GM12872 (cell line): ENCODE data around the gene GRK3.

Source experiments
- TF ChIP-seq, protein P1 (sequence below): IDR thresholded peaks from 3 replicates; pipeline ENCODE4 v1.5.1; 2011; ENCODE audit warnings: low read depth, mild to moderate bottlenecking, low read length, moderate library complexity; ENCODE audit not compliant: insufficient read depth

The GRK3 gene

DNA sequence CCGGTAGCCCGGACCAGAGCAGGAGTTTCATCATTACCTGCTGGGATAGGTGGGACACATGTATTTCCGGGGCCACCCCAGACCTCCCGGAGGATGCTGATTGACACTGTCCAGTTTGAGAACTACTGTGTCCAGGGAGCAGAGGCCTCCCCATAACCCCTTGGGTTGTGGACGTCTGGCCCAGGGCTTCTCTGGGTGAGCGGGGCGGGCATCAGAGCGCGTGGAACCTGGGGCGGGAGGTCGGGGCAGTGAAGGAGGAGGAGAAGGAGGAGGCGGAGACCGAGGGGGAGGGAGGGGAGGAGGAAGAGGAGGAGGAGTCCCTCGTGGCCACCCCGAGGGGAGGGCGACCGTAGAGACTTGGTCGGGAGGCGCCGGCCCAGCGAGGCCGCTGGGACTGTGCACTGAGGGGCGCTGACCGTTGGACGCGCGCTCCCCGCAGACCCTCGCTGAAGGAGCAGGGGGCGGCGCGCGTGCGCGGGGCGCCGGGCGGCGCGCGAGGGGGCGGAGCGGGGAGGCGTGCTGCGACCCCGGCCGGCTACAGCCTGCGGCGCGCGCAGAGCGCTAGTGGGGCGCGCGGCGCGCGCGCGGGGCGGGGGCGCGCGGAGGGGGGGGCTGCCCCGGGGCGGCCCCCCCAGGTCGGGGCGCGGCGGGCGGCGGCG lies at the start of gene GRK3:
TSS of gene GRK3 (plus strand) at position 356 of the 659 bp plus-strand sequence. CDS start 366 bp downstream, outside the sequence.
- TF ChIP-seq, protein P1, sequence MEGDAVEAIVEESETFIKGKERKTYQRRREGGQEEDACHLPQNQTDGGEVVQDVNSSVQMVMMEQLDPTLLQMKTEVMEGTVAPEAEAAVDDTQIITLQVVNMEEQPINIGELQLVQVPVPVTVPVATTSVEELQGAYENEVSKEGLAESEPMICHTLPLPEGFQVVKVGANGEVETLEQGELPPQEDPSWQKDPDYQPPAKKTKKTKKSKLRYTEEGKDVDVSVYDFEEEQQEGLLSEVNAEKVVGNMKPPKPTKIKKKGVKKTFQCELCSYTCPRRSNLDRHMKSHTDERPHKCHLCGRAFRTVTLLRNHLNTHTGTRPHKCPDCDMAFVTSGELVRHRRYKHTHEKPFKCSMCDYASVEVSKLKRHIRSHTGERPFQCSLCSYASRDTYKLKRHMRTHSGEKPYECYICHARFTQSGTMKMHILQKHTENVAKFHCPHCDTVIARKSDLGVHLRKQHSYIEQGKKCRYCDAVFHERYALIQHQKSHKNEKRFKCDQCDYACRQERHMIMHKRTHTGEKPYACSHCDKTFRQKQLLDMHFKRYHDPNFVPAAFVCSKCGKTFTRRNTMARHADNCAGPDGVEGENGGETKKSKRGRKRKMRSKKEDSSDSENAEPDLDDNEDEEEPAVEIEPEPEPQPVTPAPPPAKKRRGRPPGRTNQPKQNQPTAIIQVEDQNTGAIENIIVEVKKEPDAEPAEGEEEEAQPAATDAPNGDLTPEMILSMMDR = no peak

DNA sequence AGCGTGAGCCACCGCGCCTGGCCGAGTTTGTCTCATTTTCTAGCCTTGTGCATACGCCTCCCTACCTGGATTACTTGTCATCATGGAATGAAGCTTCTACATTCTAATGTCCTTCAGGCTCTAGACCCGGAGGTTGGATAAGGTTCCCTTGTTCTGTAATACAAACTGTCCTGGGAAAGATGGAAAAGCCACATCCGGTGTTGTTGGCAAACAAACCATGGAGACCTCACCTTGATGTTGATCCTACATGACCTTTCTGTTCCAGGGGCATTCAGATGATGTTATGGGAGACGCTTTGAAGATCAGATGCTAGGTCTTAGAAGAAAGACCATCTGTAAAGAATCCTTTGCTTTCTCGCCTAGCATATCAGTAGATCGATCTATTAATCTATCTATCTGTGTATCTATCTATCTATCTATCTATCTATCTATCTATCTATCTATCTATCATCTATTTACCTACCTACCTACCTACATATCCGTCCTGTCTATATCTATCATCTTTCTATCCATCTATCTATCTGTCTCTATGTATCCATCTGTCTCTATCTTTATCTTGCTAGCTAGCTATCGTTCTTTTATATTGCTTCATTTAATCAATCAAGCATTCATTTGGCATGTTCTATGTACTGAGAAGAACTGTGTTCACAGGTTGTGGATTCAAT lies 46.3 kb upstream of the GRK3 start:
- TF ChIP-seq, protein P1 = no peak

DNA sequence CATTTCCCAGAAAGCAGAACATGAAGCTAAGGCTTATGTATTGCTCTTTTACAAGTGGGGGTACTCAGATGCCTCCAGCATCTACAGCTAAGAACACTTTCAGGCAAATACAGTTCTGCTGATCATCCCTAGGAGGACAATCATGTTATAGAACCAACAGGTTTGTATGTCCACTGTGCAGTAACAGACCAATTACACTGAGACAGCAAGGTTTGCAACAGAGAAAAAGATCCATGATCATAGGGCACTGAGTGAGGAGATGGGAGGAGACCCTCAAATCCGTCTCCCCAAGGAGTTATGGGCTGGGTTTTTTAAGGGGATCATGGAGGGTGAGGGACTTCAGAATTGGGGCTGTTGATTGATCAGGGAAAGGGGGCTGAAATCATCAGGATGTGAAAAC lies 39.1 kb upstream of the GRK3 start:
- TF ChIP-seq, protein P1 = no peak

DNA sequence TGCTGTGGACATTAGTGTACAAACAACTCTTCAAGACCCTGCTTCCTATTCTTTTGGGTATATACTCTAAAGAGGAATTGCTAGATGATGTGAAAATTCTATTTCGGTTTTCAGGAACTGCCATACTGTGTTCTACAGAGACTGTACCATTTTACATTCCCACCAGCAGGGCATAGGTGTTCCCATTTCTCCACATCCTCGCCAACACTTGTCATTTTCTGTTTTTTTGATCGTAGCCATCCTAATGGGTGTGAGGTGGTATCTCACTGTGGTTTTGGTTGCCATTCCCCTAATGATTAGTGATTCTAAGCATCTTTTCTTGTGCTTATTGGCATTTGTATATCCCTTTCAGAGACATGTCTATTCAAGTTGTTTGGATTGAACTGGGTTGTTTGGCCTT lies 29.8 kb upstream of the GRK3 start:
- TF ChIP-seq, protein P1 = no peak

DNA sequence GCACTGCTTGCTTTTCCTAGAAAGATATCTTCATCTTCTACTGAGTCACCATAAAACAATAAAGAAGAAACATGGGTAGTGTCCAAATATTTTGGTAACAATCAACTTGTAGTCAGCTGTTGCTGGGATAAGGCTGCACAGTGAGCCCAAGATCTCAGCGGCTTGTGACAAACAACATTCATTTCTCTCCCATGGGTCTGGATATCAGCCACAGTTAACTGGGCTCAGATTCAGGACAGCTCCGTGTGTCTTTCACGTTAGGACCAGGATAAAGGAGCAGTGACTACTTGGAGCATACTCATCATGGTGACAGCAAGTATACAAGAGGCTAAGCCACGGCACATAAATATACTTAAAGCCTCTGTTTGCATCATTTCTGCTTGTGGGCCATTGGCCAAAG lies 27.9 kb upstream of the GRK3 start:
- TF ChIP-seq, protein P1 = no peak

DNA sequence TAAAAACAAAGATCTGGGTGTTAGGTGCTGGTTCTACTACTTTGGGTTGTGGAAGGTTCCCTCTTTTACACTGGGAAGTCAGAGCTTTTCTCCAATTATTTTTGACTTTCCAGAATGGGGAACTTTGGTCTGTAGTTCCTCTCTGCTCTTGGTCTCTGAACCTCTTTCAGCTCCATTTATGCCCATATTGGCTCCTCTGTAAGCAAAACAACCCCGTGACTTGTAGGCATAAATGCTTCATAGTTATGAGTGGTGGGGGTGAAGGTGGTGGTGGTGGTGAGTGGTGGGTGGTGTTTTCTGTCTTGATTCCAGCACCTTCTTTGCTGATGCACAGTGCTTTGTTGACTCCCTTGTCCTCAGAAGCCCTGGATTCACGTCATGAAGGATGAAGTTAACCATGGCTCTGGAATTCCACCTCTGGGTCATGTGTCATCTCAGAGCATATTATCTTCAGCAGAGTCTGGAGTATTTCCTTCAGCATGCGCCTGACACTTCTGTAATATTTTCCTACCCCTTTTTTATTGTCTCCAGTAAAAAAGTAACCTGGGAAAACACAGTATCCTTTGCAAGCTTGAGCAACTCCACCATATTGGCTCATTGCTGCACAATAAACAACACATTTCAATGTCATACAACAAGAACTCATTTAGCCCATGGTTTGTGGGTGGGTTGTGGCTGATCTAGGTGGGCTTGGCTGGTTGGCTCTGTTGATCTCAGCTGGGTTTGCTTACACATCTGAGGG lies 24.1 kb upstream of the GRK3 start:
- TF ChIP-seq, protein P1 = no peak

DNA sequence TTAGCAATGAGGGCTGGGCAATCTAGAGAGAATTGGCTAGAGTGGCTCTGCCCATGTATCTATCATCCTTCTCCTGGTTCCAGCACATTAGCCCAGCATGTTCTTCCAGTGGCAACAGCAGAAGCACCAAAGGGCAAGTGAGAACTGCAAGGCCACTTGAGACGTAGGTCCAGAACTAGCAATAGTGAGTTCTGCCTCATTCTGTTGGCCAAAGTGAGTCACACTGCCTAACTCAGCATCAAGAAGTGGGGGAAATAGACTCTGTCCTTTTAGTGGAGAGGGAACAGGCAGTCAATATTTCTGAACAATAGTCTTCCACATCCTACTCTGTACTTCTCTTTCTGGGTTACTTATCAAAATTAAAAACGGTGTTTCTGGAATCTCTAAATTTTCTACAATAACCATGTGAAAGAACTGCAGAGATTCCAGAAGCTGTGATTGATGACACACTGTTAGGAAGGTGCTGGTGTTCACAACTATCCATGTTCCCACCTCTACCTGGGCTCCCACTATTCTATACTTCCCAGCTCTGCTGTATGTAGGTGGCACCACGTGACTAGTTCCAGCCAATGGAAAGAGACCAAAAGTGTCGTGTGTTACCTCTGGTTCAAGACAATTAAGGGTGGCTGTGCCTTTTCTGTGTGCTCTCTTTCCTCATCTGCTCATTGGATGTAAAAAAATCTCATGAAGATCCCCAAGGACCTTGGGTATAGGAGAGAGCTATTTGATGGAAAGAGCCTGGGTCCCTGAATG lies 23.4 kb upstream of the GRK3 start:
- TF ChIP-seq, protein P1 = no peak
